ENCODE data around the gene NRCAM.
"Not testable (repeated sequence)": the region's sequence is repeated elsewhere in the genome, so short reads cannot be mapped to it uniquely, and the experiment has no call there.

Gene NRCAM

DNA sequence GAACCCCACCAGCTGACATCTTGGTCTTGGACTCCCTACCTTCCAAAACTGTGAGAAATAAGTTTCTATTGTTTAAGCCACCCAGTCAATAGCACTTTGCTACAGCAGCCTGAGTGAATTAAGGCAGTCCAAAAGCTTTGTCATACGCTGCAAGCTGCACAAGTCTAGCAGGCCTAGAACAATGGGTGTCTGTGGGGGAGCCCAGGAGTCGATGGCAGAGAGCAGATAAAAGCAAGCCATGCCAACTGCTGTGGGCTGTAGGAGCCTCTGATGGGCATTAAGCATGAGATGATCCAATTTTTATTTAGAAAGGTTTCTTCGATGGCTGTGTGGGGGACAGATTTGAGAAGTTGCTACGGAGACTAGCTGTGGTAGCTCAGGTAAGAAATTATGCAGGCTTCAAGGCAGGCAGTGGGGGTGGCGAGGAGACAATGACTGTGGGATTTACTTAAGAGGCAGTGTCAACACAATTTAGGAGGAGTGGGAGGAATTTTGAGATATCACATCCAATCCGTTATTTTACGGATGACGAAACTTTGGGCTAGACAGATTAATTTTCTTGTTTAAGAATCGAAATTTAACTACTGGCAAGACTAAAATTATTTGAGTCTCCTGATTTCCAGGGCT is 110.4 kb downstream of the NRCAM start:
- DNase-seq (ENCODE audit: low read depth in 2 of 2) = no peak

DNA sequence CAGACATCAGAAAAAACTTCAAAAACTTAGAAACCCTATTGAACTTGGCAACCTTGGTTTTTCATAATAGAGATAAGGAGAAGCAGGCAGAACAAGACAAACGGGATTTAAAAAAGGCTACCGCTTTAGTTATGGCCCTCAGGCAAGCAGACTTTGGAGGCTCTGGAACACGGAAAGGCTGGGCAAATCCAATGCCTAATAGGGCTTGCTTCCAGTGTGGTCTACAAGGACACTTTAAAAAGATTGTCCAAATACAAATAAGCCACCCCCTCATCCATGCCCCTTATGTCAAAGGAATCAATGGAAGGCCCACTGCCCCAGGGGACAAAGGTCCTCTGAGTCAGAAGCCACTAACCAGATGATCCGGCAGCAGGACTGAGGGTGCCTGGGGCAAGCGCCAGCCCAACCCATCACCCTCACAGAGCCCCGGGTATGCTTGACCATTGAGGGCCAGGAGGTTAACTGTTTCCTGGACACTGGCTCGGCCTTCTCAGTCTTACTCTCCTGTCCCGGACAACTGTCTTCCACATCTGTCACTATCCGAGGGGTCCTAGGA is 115.3 kb downstream of the NRCAM start:
- no peak for DNase-seq (ENCODE audit: low read depth in 2 of 2)

DNA sequence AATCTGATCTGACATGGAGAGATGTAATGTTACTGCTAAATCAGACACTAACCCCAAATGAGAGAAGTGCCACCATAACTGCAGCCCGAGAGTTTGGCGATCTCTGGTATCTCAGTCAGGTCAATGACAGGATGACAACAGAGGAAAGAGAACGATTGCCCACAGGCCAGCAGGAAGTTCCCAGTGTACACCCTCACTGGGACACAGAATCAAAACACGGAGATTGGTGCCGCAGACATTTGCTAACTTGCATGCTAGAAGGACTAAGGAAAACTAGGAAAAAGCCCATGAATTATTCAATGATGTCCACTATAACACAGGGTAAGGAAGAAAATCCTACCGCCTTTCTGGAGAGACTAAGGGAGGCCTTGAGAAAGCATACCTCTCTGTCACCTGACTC is 115.8 kb downstream of the NRCAM start:
- DNase-seq (ENCODE audit: low read depth in 2 of 2) = not testable (repeated sequence)

- DNase-seq (ENCODE audit: low read depth in 2 of 2) = no peak
Observed at GRCh38 chr7:108335269-108335918, 120.8 kb downstream of the NRCAM start.

GRCh38 chr7:108332937-108333336 is 123.3 kb downstream of the NRCAM start:
- no peak for DNase-seq (ENCODE audit: low read depth in 2 of 2)

DNA sequence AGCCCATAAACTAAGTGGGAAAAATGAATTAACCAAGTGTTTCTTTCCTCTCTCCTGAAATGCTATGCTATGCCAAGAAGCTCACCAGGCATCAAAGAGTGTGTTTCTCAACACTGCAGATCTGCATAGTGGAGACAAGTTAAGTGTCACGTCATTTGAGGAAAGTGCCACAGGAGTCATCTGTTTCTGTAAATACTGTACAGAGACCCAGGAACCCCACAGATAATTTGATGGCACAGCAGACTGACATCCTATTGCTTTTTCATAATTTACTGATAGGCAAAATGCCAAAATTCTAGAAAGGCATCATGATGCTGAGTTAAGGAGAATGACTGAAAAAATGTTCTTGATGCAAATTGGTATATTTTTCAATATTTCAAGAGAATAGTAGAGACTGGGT is 124.3 kb downstream of the NRCAM start:
- DNase-seq (ENCODE audit: low read depth in 2 of 2) = no peak

GRCh38 chr7:108330227-108330626 is 126.0 kb downstream of the NRCAM start:
- no peak for DNase-seq (ENCODE audit: low read depth in 2 of 2)

DNA sequence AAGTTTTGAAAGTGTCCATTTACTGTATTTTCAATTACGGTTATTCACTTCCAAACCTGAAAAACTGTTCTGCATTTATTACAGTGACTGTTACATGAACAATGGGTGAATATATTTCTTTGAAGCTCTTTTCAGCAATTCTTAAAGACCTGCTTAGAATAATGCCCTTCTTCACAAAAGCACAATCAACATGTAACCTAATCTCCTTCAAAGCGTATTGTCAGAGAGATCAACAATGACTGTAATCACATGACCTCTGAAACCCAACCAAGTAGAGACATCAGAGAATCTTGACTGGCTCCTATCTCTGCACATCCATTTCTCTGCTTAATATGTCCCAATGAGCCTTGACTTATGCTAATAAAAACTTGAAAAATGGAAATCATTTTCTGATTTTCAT is 126.7 kb downstream of the NRCAM start:
- DNase-seq (ENCODE audit: low read depth in 2 of 2) = no peak

DNA sequence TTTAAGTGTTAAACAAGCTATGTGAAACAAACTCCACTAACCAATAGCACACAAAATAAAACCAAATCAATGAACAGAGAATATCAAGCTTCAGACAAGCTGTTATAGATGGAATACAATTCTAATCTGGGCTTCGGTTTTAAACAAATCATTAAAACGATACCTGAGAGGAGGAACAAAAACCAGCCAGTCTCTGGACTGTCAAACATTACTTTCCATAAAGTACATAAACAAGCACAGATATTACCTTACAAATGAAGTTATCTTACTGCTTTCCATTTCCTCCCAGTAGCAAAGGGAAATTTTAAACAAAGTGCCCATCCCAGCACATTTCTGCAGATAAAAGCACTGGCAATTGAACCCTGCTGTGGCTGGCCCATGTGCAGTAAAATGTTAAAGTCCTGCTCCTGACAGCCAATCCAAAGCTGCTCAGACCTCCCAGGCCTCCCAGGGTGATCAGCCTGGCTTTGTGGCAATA is 128.0 kb downstream of the NRCAM start:
- no peak for DNase-seq (ENCODE audit: low read depth in 2 of 2)

DNA sequence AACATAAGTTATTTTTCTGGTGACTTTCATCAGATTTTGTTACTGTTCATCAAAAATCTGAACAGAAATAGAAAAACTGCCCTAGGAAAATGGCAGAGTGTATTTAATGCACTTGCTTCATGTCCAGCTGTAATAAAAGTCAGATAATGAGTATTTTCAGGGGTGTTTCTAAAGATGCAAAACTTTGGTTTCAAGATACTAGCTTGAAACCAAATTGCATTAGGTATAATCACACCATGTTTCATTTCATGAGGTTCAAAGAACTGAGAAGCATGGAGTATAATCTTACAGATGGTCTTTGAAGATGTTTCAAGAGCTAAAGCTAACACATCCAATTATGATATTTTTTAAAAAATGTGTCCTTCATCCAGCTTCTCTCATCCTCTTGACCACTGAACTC is 128.9 kb downstream of the NRCAM start:
- no peak for DNase-seq (ENCODE audit: low read depth in 2 of 2)

DNA sequence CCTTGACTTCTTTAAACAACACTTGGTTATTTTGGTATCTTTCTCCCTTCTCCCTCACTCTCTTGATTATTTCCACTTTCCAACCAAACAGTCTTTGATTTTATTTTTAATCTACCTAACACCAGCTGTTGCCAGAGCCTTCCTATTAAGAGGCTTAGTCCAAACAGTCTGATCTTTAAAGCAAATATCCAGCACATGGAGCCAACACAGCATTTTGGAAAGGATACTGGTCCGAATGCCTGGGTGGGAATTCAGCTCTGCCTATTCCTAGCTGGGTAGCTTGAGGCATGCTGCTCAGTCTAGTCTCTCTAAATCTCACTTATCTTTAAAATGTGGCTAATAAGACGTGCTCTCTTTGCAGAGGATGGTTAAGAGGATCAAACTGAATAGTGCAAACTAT is 129.3 kb downstream of the NRCAM start:
- DNase-seq (ENCODE audit: low read depth in 2 of 2) = no peak

- no peak for DNase-seq (ENCODE audit: low read depth in 2 of 2)
Observed at GRCh38 chr7:108324053-108325038, 131.9 kb downstream of the NRCAM start.

DNA sequence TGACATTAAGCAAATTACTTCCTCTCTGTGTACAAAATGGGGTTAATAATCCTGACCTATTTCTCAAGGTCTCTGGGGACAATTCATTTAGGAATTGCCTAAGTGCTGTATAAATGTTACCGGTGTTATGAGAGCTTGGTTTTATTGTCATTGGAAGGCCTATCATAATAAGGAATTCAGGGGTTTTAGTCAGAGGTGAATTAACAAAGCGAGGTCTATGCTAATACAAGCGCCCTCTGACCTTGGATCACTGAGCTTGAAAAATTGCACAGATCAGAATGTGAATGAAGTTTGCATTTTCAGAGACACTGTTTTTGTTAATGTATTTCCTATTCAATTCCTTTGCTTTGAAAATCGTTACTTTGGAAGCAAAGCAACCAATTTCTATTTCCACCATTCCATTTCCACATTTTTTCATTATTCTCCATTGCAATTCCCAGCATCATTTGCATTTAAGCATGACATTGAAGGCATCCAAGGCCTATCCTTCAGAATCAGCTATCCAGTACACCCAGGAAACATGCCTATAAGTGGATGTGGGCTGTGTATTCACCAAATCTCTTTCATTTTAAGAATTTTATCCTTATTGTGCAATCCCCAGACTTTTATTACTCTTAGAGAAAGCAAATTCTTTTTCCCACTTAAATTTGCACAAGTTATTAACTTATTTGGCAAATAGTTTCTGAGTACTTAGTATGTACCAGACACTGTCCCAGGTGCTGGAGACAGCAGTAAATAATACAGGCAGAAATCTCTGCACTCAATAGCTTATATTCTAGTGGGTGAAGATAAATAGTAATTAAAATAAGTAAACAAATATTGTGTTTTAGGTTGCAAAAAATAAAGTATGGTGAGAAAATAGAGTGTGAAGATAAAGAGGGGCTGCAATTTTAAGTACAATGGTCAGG is 133.1 kb downstream of the NRCAM start:
- DNase-seq (ENCODE audit: low read depth in 2 of 2) = no peak

- DNase-seq (ENCODE audit: low read depth in 2 of 2) = no peak
Observed at GRCh38 chr7:108322046-108322445, 134.2 kb downstream of the NRCAM start.

DNA sequence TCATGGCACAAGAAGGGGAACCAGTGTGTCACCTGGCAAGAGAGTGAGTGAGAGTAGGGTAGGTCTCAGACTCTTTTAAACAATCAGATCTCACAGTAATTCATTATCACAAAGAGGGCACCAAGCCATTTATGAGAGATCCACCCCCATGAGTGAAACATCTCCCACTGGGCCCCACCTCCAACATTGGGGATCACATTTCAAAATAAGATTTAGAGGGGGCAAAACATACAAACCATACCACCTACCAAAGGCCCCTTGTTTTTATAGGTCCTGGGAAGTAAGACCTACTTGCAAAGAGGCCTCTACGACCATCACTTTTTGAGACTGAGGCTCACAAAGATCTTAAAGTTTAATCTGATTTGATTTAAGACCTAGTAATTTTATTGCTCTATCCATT is 134.9 kb downstream of the NRCAM start:
- no peak for DNase-seq (ENCODE audit: low read depth in 2 of 2)

DNA sequence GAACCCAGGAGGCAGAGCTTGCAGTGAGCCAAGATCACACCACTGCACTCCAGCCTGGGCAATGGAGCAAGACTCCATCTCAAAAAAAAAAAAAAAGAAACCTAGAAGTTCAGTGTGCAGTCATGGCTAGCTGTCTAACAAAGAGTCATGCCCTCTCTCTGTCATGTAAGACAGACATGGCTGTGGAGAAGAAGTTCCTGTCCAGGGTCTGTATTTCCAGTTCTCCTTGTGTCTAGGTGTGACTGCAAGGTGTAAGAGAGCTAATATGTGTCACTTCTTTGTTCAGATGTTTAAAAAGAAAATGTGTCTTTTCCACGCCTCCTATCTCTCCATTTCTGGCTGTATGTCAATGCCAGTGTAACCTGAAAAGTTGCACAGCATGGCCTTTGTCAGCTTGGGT is 139.5 kb downstream of the NRCAM start:
- DNase-seq (ENCODE audit: low read depth in 2 of 2) = no peak

- no peak for DNase-seq (ENCODE audit: low read depth in 2 of 2)
Observed at GRCh38 chr7:108314551-108314950, 141.7 kb downstream of the NRCAM start.

GRCh38 chr7:108314049-108314448 is 142.2 kb downstream of the NRCAM start:
- no peak for DNase-seq (ENCODE audit: low read depth in 2 of 2)

DNA sequence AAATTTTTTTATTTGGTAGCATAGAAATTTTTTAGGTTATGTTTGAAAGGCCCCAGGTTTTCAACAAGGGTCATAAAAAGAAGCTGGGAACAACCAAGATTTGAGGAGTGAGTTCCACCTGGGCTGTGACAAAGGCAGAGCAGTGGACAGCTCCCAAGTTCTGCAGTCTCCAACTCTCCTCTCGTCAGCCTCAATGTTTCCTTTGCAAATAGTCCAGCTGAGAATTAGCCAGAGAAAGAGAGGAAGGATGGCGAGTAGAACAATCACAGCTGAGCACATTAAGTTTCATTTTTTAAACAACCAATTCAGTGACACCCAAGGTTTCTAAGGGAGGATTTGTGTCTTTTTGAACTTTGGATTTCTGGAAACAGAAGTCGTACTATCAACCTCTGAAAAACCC is 143.2 kb downstream of the NRCAM start:
- DNase-seq (ENCODE audit: low read depth in 2 of 2) = no peak

- no peak for DNase-seq (ENCODE audit: low read depth in 2 of 2)
Observed at GRCh38 chr7:108311446-108312168, 144.6 kb downstream of the NRCAM start.
